ENCODE results near the gene GRID1. TPM values are rescaled to one million over a fixed set of nuclear protein-coding genes. Genes with fewer than 3 reads are reported as not detected.
A peak's percentile ranks its signal among the peaks of the same experiment; 100 is the strongest.

The GRID1 gene
- total RNA-seq, 2 donors from 2014 or later: 0.27 to 0.85 TPM

DNA sequence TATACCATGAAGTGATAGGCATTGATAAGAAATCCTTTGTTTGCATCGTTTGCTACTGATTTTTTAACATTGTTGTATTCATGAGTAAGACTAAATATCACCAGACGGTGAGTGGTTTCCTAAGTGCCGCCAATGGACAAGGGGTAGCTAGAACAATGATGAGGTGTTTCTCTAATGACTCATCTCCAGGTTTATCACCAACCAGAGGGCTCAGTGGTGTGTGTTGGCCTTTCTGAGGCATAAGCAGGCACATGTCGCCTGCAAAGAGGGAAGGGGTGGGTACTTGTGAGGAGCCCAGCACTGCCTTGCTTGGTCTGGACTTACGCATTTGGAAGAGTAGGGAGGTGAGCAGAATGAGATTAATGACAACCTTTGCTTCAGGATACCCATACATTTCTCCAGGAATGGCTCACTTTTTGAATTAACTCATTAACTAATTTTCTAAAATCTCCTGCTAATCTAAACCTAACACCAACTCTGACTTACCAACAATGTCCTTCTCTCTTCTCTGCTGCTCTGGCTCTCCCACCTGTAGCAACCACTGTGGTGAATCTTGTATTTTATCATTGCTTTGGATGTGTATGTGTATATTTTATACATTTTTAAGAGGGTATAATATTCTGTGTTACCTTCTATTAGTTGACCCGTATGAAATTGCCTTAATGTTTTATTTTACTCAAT is 722.6 kb downstream of the GRID1 start:
- no peak for TF ChIP-seq CTCF (IDR thresholded peaks at IDR 0.05)
- ATAC-seq (ENCODE audit: insufficient number of reproducible peaks, low FRiP score, low read depth): no peak
- peaks cover 0 to 10% of the 10 kb centered on the region in 2 donors for H3K4me1 ChIP-seq (ENCODE audit: control insufficient read depth in 1 of 2, low read depth in 2 of 2)
- no peak overlapping the region for H3K4me3 ChIP-seq
- H3K27ac ChIP-seq: no peak overlapping the region
- no peaks in the 10 kb centered on the region for H3K36me3 ChIP-seq
- DNase-seq (ENCODE audit: low spot score): no peak
- no peaks in the 10 kb centered on the region for H3K27me3 ChIP-seq (replicated peaks; ENCODE audit: insufficient read depth)
- no peaks in the 10 kb centered on the region for H3K9me3 ChIP-seq

DNA sequence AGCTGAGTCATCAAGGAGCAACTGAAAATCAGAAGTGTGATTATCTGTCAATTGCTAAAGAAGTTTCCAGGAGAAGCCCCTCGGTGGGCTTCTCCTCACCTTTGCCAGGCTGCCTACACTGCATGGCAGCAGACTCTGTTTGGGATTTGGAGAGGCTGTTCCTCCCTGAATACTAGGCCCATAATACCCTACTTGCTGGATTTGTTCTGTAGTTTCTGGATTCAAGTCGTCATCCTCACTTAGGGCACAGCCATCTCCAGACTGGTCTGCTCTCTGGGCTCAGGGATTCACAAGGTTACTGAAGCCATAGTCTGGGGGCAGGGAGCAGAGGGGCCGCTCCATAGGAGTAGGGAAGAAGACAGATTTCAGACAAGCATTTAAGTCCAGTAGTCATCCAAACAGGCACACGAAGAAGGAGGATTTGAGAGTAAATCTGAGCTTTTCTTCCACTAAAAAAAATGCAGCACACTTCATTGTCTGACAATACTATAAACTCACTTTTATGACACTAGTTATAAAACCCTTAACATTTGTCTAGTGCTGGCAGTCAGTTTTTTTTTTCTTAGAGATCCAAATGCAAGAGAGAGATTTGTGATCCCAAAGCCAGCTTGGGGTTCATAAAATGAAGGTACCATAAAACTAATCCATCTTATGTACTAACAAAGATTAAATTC is 723.3 kb downstream of the GRID1 start:
- Histone ChIP-seq H3K36me3 (no peaks in the 10 kb centered on the region), H3K27ac (no peak overlapping the region), H3K4me1 (ENCODE audit: control insufficient read depth in 1 of 2, low read depth in 2 of 2) (peaks cover 0 to 10% of the 10 kb centered on the region in 2 donors), H3K9me3 (no peaks in the 10 kb centered on the region), H3K4me3 (no peak overlapping the region), H3K27me3 (replicated peaks; ENCODE audit: insufficient read depth) (no peaks in the 10 kb centered on the region)
- no peak for TF ChIP-seq CTCF (IDR thresholded peaks at IDR 0.05)
- DNase-seq (ENCODE audit: low spot score) (no peak), ATAC-seq (ENCODE audit: insufficient number of reproducible peaks, low FRiP score, low read depth) (no peak)

DNA sequence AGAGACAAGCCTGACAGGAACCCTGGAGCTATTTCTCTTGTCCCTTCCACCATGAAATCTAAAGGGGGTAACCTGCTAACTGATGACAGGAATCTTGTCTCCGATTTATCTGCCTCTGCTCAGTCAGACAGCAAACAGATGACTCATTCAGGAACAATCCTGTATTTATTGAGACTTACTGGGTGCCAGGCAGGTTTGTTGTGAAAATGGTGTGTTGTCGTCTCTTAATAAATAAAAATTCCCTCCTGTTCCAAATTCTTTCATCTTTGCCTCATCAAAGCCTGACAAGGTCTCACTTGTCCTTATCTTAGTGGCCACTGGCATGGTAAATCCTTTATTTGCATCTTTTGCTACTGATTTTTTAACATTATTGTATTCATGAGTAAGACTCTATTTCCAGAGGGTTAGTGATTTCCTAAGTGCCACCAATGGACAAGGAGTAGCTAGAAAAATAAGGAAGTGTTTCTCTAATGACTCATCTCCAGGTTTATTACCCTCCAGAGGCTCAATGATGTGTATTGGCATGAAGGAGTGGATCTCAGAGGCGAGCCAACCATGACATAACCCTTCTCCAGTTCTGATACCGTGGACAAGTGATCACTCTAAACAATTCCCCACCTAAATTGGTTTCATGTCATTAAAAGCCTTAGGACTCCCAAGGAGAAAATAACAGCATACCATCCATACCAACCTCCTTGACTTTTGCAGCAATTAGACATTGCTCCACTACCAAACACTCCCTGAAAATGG is 724.0 kb downstream of the GRID1 start:
- Histone ChIP-seq H3K4me3 (no peak overlapping the region), H3K27me3 (replicated peaks; ENCODE audit: insufficient read depth) (no peaks in the 10 kb centered on the region), H3K27ac (no peak overlapping the region), H3K9me3 (no peaks in the 10 kb centered on the region), H3K4me1 (ENCODE audit: control insufficient read depth in 1 of 2, low read depth in 2 of 2) (peaks cover 0 to 10% of the 10 kb centered on the region in 2 donors), H3K36me3 (no peaks in the 10 kb centered on the region)
- no peak for DNase-seq (ENCODE audit: low spot score)
- ATAC-seq (ENCODE audit: insufficient number of reproducible peaks, low FRiP score, low read depth): peak; percentile 19
- no peak for TF ChIP-seq CTCF (IDR thresholded peaks at IDR 0.05)

DNA sequence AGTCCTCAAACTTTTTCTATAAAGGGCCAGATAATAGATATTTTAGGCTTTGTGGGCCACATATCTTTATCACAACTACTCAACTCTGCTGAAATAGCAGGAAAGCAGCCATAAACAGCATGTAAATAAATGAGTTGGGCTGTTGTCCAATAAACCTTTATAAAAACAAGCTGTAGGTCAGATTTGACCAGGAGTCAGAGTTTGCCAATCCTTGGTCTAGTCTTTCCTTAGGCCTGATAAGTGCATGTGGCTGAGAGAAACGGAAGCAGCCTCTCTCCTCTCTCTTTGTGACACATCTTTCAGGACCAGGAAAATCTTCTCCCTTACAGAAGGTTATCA is 724.5 kb downstream of the GRID1 start:
- Histone ChIP-seq H3K9me3 (no peaks in the 10 kb centered on the region), H3K27me3 (replicated peaks; ENCODE audit: insufficient read depth) (no peaks in the 10 kb centered on the region), H3K4me1 (ENCODE audit: control insufficient read depth in 1 of 2, low read depth in 2 of 2) (peaks cover 0 to 10% of the 10 kb centered on the region in 2 donors), H3K36me3 (no peaks in the 10 kb centered on the region), H3K4me3 (no peak overlapping the region), H3K27ac (no peak overlapping the region)
- ATAC-seq (ENCODE audit: insufficient number of reproducible peaks, low FRiP score, low read depth) (no peak), DNase-seq (ENCODE audit: low spot score) (no peak)
- no peak for TF ChIP-seq CTCF (IDR thresholded peaks at IDR 0.05)

DNA sequence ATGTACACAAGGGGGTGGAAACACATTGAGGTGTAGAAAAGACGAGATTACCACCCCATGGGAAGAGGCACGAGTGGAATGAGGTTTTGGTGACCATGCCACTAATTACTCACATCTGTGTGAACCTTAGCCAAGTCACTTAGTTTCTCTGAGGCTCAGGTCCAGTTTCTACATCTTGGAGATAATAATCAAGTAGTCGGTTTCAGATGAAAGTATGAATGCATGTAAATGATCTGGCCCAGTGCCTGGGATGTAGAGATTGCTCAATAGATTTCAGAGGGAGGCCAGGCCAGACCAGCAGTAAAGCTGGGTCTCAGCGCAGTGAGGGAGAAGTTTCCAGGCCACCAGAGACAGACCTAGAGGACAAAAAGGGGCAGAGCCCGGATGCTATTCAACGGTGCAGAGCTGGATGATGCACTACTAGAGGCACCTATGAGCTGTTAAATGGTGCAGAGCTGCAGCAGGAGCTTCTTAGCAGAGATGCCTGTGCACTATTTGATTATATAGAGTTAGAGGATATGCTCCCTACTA is 725.1 kb downstream of the GRID1 start:
- Histone ChIP-seq H3K36me3 (no peaks in the 10 kb centered on the region), H3K4me3 (no peak overlapping the region), H3K9me3 (no peaks in the 10 kb centered on the region), H3K27ac (no peak overlapping the region), H3K27me3 (replicated peaks; ENCODE audit: insufficient read depth) (no peaks in the 10 kb centered on the region), H3K4me1 (ENCODE audit: control insufficient read depth in 1 of 2, low read depth in 2 of 2) (peaks cover 0 to 10% of the 10 kb centered on the region in 2 donors)
- no peak for ATAC-seq (ENCODE audit: insufficient number of reproducible peaks, low FRiP score, low read depth)
- no peak for DNase-seq (ENCODE audit: low spot score)
- TF ChIP-seq CTCF (IDR thresholded peaks at IDR 0.05): no peak
